HS-5 (cell line): ENCODE measurements around the gene RAB27A.

Experiments used
- DNase-seq: peaks from one replicate; pipeline ENCODE4 v3.0.0-alpha.2; 2012; ENCODE audit warnings: low read depth

The RAB27A gene

DNA sequence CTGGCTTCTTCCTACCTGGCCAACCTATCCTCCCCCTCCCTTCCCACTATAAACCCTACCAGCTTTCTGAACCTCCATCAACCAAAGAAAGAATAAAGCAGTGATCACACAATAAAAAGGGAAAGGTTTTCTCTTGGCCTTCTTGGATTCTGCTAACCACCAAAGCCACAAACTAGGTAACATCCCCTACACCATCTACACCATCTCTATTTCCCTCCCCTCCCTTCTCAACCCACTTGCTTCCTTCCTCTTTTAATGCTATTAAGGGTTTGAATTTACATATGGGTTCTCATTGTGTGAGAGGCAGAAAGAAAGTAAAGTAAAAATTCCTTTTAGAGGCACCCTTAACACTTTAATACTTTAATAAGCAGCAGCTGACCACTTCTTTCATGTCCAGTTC is 67.0 kb downstream of the RAB27A start:
- DNase-seq: no peak

DNA sequence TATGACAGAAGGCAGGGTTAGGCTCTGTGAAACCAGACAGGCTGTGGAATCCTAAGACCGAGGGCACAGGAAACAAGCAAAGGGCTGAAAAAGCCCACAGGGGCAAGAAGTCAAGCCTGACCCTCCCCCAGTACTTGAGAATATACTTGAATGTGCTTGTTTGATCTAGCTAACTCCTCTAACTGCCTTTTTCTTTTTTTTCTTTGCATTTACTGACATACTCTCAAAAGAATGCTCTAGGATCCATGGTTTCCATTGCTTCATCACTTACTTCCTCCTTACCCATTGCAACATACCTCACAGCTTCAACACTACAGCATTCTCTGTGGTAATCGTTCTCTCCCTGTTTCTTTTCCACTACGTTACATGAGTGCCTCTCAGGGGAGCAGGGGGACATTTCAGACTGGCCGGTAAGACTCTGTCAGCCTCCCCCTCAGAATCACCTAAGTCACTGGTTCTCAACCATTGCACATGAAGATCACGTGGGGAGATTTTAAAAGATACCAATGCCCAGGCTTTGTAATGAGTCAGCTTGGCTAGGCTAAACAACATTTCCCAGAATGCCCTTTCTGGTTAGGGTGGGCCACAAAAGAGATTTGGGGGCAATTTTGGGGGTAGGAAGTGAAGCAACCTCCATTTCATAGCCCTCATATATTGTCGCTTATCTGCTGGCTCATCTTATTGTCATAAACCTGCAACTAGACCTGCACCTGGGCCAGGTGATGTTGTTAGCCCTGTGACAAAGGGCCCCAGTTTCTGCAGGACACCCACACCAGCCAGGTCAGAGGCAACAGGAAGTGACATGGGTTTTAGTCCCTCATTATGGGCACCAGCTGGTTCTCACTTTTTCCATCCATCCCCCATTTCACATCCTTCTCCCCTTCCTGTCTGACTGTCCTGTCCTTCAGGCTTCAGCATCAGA is 68.3 kb downstream of the RAB27A start:
- peak; percentile 90 for DNase-seq

DNA sequence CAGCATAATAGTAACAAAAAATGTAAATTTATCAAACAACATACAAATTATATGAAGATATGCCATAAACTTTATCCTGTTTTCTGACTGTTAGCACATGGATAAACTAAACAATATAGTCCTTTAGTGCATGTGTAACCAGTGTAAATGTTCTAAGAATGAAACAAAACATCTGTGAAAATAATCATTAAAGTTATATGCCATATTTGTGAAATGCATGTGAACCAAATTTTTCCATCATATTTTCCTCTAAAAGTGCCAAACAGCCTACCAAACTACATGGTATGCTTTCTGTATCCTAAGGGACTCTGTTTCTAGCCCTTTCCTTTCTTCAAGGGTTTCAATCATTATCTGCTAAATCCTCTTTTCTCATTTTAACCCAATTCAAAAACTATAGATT is 69.0 kb downstream of the RAB27A start:
- DNase-seq: no peak

DNA sequence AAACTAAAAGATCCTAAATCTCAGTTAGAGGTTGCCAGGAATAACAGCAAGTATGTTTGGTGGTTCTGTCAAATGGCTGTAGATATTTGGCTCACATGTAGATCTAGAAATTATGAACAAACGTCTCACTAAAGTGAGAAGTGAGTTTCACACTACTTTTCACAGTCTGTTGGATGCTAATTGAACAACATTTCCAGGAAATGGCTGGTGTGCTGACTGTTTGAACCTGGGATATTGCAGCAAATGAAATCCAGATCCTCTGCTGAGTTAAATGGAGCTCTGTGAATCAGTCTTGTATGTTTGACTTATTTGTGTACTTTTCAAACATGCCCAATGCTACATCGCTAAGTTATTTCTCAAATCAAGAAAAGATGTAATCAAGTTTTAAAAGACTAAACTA is 71.6 kb downstream of the RAB27A start:
- no peak for DNase-seq

DNA sequence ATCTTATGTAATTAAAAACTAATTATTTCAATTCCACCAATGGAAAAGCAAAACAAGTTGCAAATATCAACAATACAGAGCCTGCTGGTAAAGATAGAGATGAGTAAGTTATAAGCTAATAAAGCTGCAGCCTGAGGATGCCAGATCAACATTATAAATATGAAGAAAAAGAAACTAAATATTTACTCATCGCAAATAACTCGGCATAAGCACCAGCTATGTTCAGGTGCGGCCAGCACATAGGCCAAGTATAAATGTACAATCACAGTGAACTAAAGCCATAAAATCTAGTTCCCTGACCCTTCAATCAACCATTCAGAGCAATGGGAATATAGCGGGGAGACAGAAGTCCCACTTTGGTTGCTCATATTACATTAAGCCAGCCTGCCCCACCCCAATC is 85.1 kb downstream of the RAB27A start:
- no peak for DNase-seq

DNA sequence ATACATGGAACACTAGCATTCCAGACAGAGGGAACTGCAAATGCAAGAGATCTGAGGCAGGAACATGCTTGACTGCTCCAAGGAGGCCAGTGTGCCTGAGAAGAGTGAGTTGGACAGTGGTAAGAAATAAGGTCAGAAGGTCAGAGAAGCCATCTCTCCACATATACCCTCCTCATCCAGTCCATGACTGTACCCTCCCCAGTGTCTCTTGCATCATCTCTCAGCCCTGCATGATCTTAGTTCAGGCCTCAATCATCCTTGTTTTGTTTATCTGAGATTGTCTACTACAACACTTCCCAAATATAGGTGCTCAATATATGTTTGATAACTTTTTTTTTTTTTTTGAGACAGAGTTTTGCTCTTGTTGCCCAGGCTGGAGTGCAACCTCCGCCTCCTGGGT is 87.4 kb downstream of the RAB27A start:
- DNase-seq: no peak

DNA sequence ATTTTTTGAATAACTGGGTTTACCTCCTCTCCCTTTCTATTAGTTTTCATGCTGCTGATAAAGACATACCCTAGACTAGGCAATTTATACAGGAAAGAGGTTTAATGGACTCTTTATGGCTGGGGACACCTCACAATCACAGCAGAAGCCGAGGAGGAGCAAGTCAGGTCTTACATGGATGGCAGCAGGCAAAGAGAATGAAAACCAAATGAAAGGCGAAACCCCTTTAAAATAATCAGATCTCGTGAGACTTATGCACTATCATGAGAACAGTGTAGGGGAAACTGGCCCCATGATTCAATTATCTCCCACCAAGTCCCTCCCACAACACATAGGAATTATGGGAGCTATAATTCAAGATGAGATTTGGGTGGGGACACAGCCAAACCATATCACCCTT is 90.9 kb downstream of the RAB27A start:
- DNase-seq: no peak

DNA sequence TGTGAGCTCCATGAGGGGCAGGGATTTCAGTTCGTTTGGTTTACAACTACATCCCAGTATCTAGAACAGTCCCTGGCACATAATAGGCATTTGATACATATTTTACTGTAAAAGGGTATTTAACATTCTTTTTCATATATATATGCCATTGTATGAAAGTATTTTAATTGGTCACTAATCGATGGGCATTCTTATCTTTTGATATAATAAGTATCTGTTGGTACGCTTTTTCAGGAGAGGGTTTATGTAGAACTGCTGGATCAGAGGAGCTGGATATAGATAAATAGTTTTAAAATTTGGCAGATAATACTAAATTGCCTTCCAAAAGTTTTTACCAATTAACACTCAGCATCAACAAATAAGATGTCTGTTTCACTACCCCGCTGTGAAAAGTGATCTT is 91.9 kb downstream of the RAB27A start:
- DNase-seq: no peak

DNA sequence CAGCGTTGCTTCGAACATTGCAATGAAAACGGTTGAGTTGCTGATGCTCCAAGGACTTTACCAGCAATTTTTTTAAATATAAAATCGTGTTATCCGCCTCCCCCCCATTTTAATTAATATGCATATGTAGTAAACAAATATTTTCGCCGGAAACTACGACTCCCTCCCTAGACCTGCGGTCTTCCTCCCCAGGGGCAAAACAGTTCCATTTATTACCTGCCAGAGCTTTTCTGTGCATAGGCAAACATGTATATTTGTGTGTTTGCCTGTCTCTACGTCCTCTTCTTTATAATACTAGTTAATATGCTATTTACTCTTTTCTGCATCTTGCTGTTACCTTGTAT is 92.3 kb downstream of the RAB27A start:
- DNase-seq: no peak

DNA sequence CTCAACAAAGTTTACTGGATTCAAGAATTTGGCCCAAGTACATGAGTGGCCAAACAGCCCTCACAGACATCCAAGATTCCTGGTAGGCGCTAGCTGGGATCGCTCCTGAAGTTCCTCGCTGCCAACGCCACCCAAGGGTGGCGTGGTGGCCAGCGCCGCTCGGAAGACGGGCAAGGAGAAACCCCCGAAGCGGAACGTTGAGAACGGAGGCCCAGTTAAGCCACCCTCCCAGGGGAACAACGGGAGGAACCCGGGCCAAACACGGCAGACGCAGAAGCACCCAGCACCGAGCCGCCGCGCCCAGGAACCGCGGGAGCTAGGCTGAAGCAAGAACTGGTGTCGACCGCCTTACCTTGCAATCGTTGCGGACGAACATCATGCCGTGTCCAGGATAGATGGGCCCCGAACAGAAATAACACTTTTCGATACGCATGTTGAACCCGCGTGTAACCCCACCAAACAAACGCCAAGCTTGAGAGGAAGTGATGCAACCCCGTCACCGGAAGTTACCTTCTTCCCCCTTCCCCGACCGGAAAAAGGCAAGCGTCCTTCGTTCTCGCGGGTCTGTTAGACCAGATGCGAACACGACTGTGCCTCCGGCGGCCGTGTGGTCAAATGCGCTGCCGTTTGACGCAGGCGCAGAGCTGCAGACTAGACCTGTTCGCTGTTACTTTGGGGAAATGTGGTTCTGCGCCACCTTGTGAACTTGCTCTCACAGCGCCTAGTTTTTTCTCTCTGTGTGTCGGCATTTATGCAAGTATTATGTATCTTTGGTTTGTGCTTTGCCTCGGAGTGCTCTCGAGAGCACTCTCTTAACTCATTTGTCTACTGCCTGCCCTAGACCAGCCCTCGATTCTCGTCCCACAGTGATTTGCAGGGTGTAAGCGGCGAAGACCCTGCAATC is 92.9 kb downstream of the RAB27A start, which contains the start of gene RSL24D1:
RSL24D1 (minus strand) TSS at position 484 of the 904 bp plus-strand sequence; CDS start at position 433, 51 bp downstream.
- peak; percentile 94 for DNase-seq

DNA sequence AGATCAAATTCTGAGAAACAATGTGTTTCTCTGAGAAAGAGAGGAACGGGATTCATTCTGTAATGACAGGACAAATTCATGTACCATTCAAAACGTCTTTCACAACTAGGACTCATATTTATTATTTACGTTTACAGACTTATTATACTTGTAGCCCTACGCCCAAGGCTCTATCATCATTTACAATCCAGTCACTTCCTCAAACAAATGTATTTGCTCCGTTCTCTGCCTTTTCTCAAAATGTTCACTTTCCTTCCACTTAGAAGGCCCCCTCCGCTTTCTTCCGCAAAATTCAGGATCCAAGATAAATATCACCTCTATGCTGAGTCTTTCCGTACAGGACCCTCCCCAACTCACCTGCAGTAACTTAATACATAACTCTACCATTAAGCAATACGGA is 93.6 kb downstream of the RAB27A start:
- no peak for DNase-seq

DNA sequence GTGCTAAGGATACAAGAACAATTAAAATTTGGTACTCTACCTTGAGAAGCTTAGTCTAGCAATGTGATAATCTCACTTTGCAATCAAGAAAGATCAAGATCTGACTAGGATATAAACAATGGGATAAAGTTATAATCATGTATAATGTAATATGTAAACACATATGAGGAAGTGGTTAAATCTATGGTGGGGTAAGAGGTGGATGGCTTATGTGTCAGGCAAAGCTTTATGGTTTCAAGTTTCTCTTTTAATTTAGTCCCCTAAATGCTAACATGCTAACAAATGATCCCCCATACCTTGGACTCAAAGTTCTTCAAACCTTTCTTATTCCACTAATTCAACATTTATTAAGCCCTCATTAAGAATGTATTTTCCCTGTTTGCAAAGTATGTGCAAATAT is 95.4 kb downstream of the RAB27A start:
- DNase-seq: no peak

DNA sequence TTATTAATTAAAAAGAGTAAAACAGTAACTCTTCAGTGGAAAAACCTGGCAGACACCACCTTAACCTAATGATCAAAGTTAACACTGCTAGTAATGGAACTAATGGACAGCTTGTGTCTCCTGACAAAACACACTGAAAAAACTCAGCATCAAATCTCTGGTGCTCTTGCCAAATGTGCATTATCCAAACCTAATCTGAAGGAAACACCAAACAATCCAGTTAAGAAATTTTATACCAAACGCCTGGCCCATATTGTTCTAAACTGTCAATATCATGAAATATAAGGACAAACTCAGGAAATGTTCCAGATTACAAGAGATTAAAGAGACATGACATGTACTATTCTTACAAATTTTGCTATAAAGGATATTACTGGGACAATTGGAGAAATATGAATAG is 103.3 kb downstream of the RAB27A start:
- no peak for DNase-seq

DNA sequence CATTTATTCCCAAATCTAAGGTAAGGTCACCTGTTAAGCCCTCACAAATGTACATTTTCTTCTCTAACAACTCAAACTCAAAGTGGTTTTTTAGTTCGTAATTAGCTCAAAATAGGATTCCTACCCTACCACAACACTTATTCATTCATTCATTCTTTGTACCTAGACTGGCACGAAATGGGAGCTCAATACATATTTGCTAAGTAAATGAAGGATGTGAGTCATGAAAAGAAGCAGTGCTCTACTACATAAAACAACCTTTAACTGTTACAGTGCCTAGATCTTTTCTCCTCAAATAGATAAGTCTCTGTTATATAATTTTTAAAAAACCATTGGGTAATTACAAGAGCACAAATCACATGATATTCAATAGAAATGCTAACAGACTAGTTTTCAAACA is 105.9 kb downstream of the RAB27A start:
- no peak for DNase-seq

DNA sequence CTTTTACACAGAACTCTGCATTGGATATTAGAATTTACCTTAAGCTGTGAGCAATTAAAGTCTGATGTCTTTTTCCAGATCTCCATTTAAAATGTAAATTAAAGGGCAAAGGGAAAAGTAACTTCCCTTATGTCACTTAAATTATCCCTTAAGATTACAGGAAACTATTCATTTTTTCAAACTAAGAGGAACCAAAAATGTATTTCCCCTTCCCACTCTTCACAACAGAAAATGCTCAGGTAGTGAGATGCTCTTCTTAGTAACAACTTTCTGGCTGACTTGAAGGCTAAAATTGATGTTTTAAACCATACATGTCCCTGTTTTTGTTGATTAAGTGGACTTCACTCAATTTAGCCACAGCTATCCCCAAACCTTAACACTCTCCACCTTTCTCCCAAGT is 110.5 kb downstream of the RAB27A start:
- DNase-seq: no peak

DNA sequence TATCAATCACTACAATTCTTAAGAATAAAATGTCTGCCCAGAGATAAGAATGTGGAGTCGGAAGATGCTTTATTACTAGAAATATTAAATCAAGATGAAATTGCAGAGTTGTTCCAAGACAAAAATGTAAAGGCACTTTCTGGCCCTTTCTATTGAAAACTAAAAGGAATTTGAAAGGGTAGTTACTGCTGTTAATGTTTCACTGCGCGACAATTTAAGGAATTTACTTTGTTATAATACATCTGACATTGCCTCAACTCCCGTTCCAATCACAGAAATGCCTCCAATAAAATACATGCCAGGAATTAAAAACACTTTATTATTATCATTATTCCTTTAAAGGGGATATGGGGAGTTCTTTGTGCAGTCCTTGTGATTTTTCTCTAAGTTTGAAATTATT is 119.3 kb downstream of the RAB27A start:
- DNase-seq: no peak

DNA sequence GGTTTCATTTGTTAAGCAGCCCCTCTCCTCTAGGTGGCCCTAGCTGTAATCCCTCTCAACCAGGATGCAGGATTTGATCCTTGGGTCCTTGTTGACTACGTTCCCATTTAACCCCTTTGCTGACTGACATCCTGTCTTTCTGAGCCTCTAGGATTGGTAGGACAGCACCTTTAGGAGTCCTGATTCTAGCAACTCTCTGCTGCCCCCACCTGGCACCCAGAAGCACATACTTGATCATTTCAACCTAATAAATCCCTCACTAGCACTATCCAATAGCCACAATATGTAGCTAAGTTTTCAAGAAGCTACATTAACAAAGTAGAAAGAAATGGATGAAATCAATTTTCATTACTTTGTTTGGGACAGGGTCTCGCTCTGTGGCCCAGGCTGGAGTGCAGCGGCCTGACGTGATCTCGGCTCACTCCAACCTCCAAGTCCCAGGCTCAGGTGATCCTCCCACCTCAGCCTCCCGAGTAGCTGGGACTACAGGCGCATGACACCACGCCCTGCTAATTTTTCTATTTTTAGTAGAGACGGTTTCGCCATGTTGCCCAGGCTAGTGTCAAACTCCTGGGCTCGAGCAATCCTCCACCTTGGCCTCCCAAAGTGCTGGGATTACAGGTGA is 121.2 kb downstream of the RAB27A start:
- DNase-seq: peak; percentile 28

DNA sequence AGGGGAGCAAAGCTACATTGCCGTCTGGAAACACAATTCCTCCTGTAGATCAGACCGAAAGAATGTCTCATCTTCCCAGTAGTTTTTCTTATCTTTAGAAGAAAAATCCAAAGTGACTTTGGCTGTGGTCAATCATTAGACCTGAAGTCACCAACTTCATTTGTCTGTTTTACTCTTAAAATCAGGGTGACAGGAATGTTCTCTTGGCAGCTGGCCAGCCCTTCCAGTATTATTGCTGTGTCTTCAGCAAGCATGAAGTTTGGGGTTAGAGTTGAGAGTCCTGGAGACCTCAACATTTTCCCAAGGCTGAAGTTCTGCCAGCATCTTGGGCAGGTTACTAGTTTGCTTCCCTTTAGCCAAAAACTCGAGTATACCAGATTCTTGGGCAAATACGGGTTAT is 125.3 kb downstream of the RAB27A start:
- no peak for DNase-seq
